CD8-positive, alpha-beta memory T cell (primary cell): ENCODE measurements around the gene AUTS2. TPM values are rescaled to one million over a fixed set of nuclear protein-coding genes. Genes with fewer than 3 reads are reported as not detected.

Experiments used
- CTCF ChIA-PET: fragments of 350-600 bp; sonication (Branson Sonifier 250); formaldehyde crosslinking; loops from one replicate; lab custom pipeline; 2021; ENCODE audit warnings: antibody characterized with exemption; lab: Charles Lee
- POLR2A ChIA-PET: fragments of 350-600 bp; sonication (Branson Sonifier 250); formaldehyde crosslinking; loops from one replicate; lab custom pipeline; 2021; ENCODE audit warnings: antibody characterized with exemption; lab: Charles Lee
- DNase-seq, 5 donors: peaks; one replicate each; pipeline versions ENCODE4 v3.0.0 to v3.0.0-alpha.2; 2020 to 2022; ENCODE audit warnings: mixed read lengths in 1 of 5
- H3K27ac ChIP-seq: one replicate; pipeline ENCODE4 v1.7.0; 2013; ENCODE audit warnings: low read depth, mild to moderate bottlenecking, low read length, moderate library complexity
- H3K27me3 ChIP-seq: 2 replicates; pipeline ENCODE4 v1.7.0; 2013; ENCODE audit warnings: low read length, mild to moderate bottlenecking; ENCODE audit not compliant: insufficient read depth, poor library complexity, severe bottlenecking
- H3K36me3 ChIP-seq: 2 replicates; pipeline ENCODE4 v1.7.0; 2013; ENCODE audit warnings: mild to moderate bottlenecking, low read length, moderate library complexity; ENCODE audit not compliant: insufficient read depth
- H3K4me1 ChIP-seq: 2 replicates; pipeline ENCODE4 v1.7.0; 2013; ENCODE audit warnings: mild to moderate bottlenecking, low read length, moderate library complexity; ENCODE audit not compliant: insufficient read depth
- H3K4me3 ChIP-seq: 2 replicates; pipeline ENCODE4 v1.7.0; 2013; ENCODE audit warnings: mild to moderate bottlenecking, low read length
- H3K9me3 ChIP-seq: 2 replicates; pipeline ENCODE4 v1.7.0; 2013; ENCODE audit warnings: mild to moderate bottlenecking, low read length
- H3K27ac Mint-ChIP-seq, 8 donors: one replicate each; pipeline ENCODE4 v1.8.0; 2020 to 2021; ENCODE audit warnings: mixed read lengths in 8 of 8, mild to moderate bottlenecking in 6 of 8, inconsistent platforms in 3 of 8, moderate library complexity in 3 of 8
- H3K27me3 Mint-ChIP-seq, 2 donors: one replicate each; pipeline ENCODE4 v1.8.0; 2020 to 2021; ENCODE audit warnings: mixed read lengths in 2 of 2, mild to moderate bottlenecking in 1 of 2, moderate library complexity in 1 of 2
- H3K36me3 Mint-ChIP-seq, 3 donors: one replicate each; pipeline ENCODE4 v1.8.0; 2020 to 2021; ENCODE audit warnings: mixed read lengths in 3 of 3, inconsistent platforms in 1 of 3, mild to moderate bottlenecking in 1 of 3
- H3K4me1 Mint-ChIP-seq, 3 donors: one replicate each; pipeline ENCODE4 v1.8.0; 2020 to 2021; ENCODE audit warnings: mixed read lengths in 3 of 3, inconsistent platforms in 1 of 3, mild to moderate bottlenecking in 1 of 3
- H3K4me3 Mint-ChIP-seq, 7 donors: one replicate each; pipeline ENCODE4 v1.8.0; 2020 to 2021; ENCODE audit warnings: mixed read lengths in 7 of 7, mild to moderate bottlenecking in 6 of 7, moderate library complexity in 4 of 7, inconsistent platforms in 2 of 7
- H3K9me3 Mint-ChIP-seq, 5 donors: one replicate each; pipeline ENCODE4 v1.8.0; 2020 to 2022; ENCODE audit warnings: mixed read lengths in 5 of 5, mild to moderate bottlenecking in 3 of 5, moderate library complexity in 2 of 5, inconsistent platforms in 1 of 5
- polyA plus RNA-seq: library from polyadenylated mRNA; unstranded; fragments of 300-500 nt; fragmentation: Illumina TruSeq; gene quantifications from one replicate; pipeline ENCODE4 v1.2.3, GENCODE V29; 2021
- total RNA-seq, 2 experiments: library from RNA; stranded (reverse); gene quantifications; one replicate each; pipeline ENCODE4 v1.2.3, GENCODE V29; 2021

Gene AUTS2
- total and polyA plus RNA-seq, 3 experiments from 2014 or later, result 4.4 to 9.9 (median 5.3) TPM

- Mint-ChIP-seq H3K27me3 (no peaks in the 10 kb centered on the region), H3K4me1 (no peaks in the 10 kb centered on the region), H3K27ac (no peak overlapping the region), H3K36me3 (no peaks in the 10 kb centered on the region), H3K4me3 (no peak overlapping the region), H3K9me3 (no peaks in the 10 kb centered on the region)
- H3K36me3 ChIP-seq, result no peaks in the 10 kb centered on the region
- no peak overlapping the region for H3K27ac ChIP-seq
- CTCF ChIA-PET, result no interaction called here
- no peaks in the 10 kb centered on the region for H3K4me1 ChIP-seq
- H3K9me3 ChIP-seq, result no peaks in the 10 kb centered on the region
- POLR2A ChIA-PET, result no interaction called here
- H3K27me3 ChIP-seq, result no peaks in the 10 kb centered on the region
- no peak overlapping the region for H3K4me3 ChIP-seq
- no peak for DNase-seq
These were observed 333.9 kb downstream of the AUTS2 start for GRCh38 chr7:69932034-69932628.

GRCh38 chr7:69934144-69934903, 336.0 kb downstream of the AUTS2 start:
- H3K36me3 ChIP-seq, result no peaks in the 10 kb centered on the region
- ChIA-PET POLR2A (no interaction called here), CTCF (no interaction called here)
- Mint-ChIP-seq H3K9me3 (no peaks in the 10 kb centered on the region), H3K27me3 (no peaks in the 10 kb centered on the region), H3K36me3 (no peaks in the 10 kb centered on the region), H3K4me3 (no peak overlapping the region), H3K27ac (no peak overlapping the region), H3K4me1 (no peaks in the 10 kb centered on the region)
- H3K9me3 ChIP-seq, result no peaks in the 10 kb centered on the region
- H3K4me1 ChIP-seq, result no peaks in the 10 kb centered on the region
- H3K27ac ChIP-seq, result no peak overlapping the region
- H3K27me3 ChIP-seq, result no peaks in the 10 kb centered on the region
- H3K4me3 ChIP-seq, result no peak overlapping the region
- no peak for DNase-seq

- Mint-ChIP-seq H3K36me3 (no peaks in the 10 kb centered on the region), H3K27ac (no peak overlapping the region), H3K9me3 (no peaks in the 10 kb centered on the region), H3K4me3 (no peak overlapping the region), H3K4me1 (no peaks in the 10 kb centered on the region), H3K27me3 (no peaks in the 10 kb centered on the region)
- no peaks in the 10 kb centered on the region for H3K4me1 ChIP-seq
- H3K27ac ChIP-seq, result no peak overlapping the region
- ChIA-PET POLR2A (no interaction called here), CTCF (no interaction called here)
- H3K4me3 ChIP-seq, result no peak overlapping the region
- no peak for DNase-seq
- H3K9me3 ChIP-seq, result no peaks in the 10 kb centered on the region
- H3K27me3 ChIP-seq, result no peaks in the 10 kb centered on the region
- H3K36me3 ChIP-seq, result no peaks in the 10 kb centered on the region
These were observed 336.8 kb downstream of the AUTS2 start for GRCh38 chr7:69935107-69935506.

- Histone ChIP-seq H3K27me3 (no peaks in the 10 kb centered on the region), H3K36me3 (no peaks in the 10 kb centered on the region), H3K27ac (no peak overlapping the region), H3K9me3 (no peaks in the 10 kb centered on the region), H3K4me1 (no peaks in the 10 kb centered on the region), H3K4me3 (no peak overlapping the region)
- DNase-seq, result no peak
- no peak overlapping the region for H3K4me3 Mint-ChIP-seq
- peaks cover 0 to 8% (median 5%) of the 10 kb centered on the region in 3 donors for H3K4me1 Mint-ChIP-seq
- H3K27me3 Mint-ChIP-seq, result no peaks in the 10 kb centered on the region
- H3K9me3 Mint-ChIP-seq, result no peaks in the 10 kb centered on the region
- CTCF ChIA-PET, result no interaction called here
- POLR2A ChIA-PET, result no interaction called here
- H3K27ac Mint-ChIP-seq, result no peak overlapping the region
- no peaks in the 10 kb centered on the region for H3K36me3 Mint-ChIP-seq
These were observed 338.8 kb downstream of the AUTS2 start for GRCh38 chr7:69937097-69937496.

- DNase-seq, result no peak
- CTCF ChIA-PET, result no interaction called here
- no peak overlapping the region for H3K4me3 Mint-ChIP-seq
- H3K27me3 ChIP-seq, result no peaks in the 10 kb centered on the region
- H3K4me3 ChIP-seq, result no peak overlapping the region
- H3K9me3 ChIP-seq, result no peaks in the 10 kb centered on the region
- H3K27me3 Mint-ChIP-seq, result no peaks in the 10 kb centered on the region
- H3K4me1 ChIP-seq, result no peaks in the 10 kb centered on the region
- H3K36me3 ChIP-seq, result no peaks in the 10 kb centered on the region
- H3K4me1 Mint-ChIP-seq, result peaks cover 0 to 8% (median 5%) of the 10 kb centered on the region in 3 donors
- no peaks in the 10 kb centered on the region for H3K9me3 Mint-ChIP-seq
- H3K27ac Mint-ChIP-seq, result no peak overlapping the region
- H3K27ac ChIP-seq, result no peak overlapping the region
- H3K36me3 Mint-ChIP-seq, result peaks cover 0 to 2% (median 0%) of the 10 kb centered on the region in 3 donors
- POLR2A ChIA-PET, result no interaction called here
These were observed 341.0 kb downstream of the AUTS2 start for GRCh38 chr7:69939317-69939716.

GRCh38 chr7:69941077-69941651, 342.9 kb downstream of the AUTS2 start:
- no peak overlapping the region for H3K4me3 Mint-ChIP-seq
- Histone ChIP-seq H3K9me3 (no peaks in the 10 kb centered on the region), H3K27me3 (no peaks in the 10 kb centered on the region), H3K4me1 (no peaks in the 10 kb centered on the region), H3K36me3 (no peaks in the 10 kb centered on the region), H3K27ac (no peak overlapping the region), H3K4me3 (no peak overlapping the region)
- H3K9me3 Mint-ChIP-seq, result no peaks in the 10 kb centered on the region
- POLR2A ChIA-PET, result no interaction called here
- H3K27me3 Mint-ChIP-seq, result no peaks in the 10 kb centered on the region
- peaks cover 0 to 2% (median 0%) of the 10 kb centered on the region in 3 donors for H3K36me3 Mint-ChIP-seq
- CTCF ChIA-PET, result no interaction called here
- DNase-seq, result no peak
- peaks cover 0 to 8% (median 5%) of the 10 kb centered on the region in 3 donors for H3K4me1 Mint-ChIP-seq
- H3K27ac Mint-ChIP-seq, result no peak overlapping the region

- POLR2A ChIA-PET, result no interaction called here
- Histone ChIP-seq H3K36me3 (no peaks in the 10 kb centered on the region), H3K27me3 (no peaks in the 10 kb centered on the region), H3K27ac (no peak overlapping the region), H3K4me3 (no peak overlapping the region), H3K9me3 (no peaks in the 10 kb centered on the region), H3K4me1 (no peaks in the 10 kb centered on the region)
- no peak for DNase-seq
- H3K36me3 Mint-ChIP-seq, result peaks cover 0 to 2% (median 0%) of the 10 kb centered on the region in 3 donors
- no peak overlapping the region for H3K27ac Mint-ChIP-seq
- H3K27me3 Mint-ChIP-seq, result no peaks in the 10 kb centered on the region
- H3K4me1 Mint-ChIP-seq, result peaks cover 0 to 8% (median 5%) of the 10 kb centered on the region in 3 donors
- H3K9me3 Mint-ChIP-seq, result no peaks in the 10 kb centered on the region
- H3K4me3 Mint-ChIP-seq, result no peak overlapping the region
- CTCF ChIA-PET, result no interaction called here
These were observed 344.3 kb downstream of the AUTS2 start for GRCh38 chr7:69942573-69942972.

GRCh38 chr7:69946901-69947300, 348.6 kb downstream of the AUTS2 start:
- no peak overlapping the region for H3K27ac ChIP-seq
- POLR2A ChIA-PET, result no interaction called here
- no peak overlapping the region for H3K4me3 ChIP-seq
- H3K4me1 Mint-ChIP-seq, result no peaks in the 10 kb centered on the region
- peaks cover 2 to 3% of the 10 kb centered on the region in 2 donors for H3K27me3 Mint-ChIP-seq
- CTCF ChIA-PET, result no interaction called here
- H3K4me1 ChIP-seq, result no peaks in the 10 kb centered on the region
- peaks cover 0 to 2% (median 0%) of the 10 kb centered on the region in 3 donors for H3K36me3 Mint-ChIP-seq
- H3K27me3 ChIP-seq, result no peaks in the 10 kb centered on the region
- H3K27ac Mint-ChIP-seq, result no peak overlapping the region
- no peak for DNase-seq
- no peaks in the 10 kb centered on the region for H3K36me3 ChIP-seq
- H3K9me3 Mint-ChIP-seq, result no peaks in the 10 kb centered on the region
- H3K9me3 ChIP-seq, result no peaks in the 10 kb centered on the region
- no peak overlapping the region for H3K4me3 Mint-ChIP-seq
